SH-SY5Y (cell line): ENCODE results near the gene NPAT.

Experiments
- GATA2 ChIP-seq: IDR thresholded peaks from 2 replicates; pipeline ENCODE4 v1.6.1; 2011; ENCODE audit warnings: mild to moderate bottlenecking, low read depth, low read length
- GATA3 ChIP-seq: IDR thresholded peaks from 2 replicates; pipeline ENCODE4 v1.6.1; 2011; ENCODE audit warnings: low read depth, mild to moderate bottlenecking, low read length, moderate library complexity

GRCh38 chr11:108170184-108170583 is 52.3 kb downstream of the NPAT start:
- TF ChIP-seq GATA2 (no peak), GATA3 (no peak)
